CD4-positive, alpha-beta T cell treated with Interleukin-15 for 4 hours (primary cell): ENCODE results near the gene NOTO.

ENCODE experiments used
- DNase-seq: peaks from one replicate; pipeline ENCODE4 v3.0.0-alpha.2; 2020; ENCODE audit warnings: low spot score

NOTO gene

GRCh38 chr2:73257425-73258125, 55.2 kb downstream of the NOTO start:
- no peak for DNase-seq

- no peak for DNase-seq
Measured at GRCh38 chr2:73258186-73258912, 56.0 kb downstream of the NOTO start.

GRCh38 chr2:73258913-73259215, 56.5 kb downstream of the NOTO start:
- DNase-seq: no peak

- no peak for DNase-seq
Measured at GRCh38 chr2:73259276-73259675, 56.9 kb downstream of the NOTO start.

- no peak for DNase-seq
Measured at GRCh38 chr2:73259704-73260337, 57.4 kb downstream of the NOTO start.

- DNase-seq: no peak
Measured at GRCh38 chr2:73260338-73260984, 58.1 kb downstream of the NOTO start.
